ENCODE data around the gene KCNC1.

KCNC1 gene

DNA sequence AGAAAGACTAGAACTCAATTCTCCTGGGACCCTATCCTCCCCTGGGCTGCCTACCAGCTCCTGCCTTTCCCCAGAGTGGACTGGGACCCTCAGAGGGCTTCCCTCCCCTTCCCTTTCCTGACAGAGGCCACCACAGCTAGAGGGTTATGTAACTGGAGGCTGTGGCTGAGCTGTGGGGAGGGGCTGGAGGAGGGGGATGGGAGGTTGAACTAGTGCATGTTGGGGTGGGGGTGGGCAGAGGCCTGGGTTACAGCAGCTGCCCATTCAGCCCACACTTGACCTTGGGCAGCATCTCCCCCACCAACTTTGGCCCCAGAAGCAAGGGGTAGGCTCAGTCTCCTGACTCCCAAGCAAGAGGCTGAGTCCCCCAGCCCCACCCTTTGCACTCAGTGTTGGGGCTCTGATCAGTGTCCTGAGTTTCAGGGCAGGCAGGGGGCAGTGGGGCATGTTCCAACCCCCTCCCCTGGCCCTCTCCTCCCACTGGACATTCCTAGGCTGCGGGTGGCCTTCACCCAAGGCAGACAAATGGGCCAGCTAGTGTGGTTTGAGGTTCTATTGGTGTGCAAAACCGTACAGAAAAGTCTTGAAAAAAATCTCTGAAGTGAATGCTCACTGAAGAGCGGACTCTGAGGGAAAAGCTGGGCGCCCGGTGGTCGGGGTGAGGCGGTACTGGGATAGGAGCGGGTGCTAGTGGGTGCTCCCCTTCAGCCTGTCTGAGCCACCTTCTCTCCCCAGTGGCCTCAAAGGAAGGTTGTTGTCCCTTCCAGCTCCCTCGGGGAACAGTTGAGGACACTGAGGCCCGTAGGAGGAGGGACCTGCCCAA, 3.8 kb downstream of the KCNC1 start:
- DNase-seq, result no peak

DNA sequence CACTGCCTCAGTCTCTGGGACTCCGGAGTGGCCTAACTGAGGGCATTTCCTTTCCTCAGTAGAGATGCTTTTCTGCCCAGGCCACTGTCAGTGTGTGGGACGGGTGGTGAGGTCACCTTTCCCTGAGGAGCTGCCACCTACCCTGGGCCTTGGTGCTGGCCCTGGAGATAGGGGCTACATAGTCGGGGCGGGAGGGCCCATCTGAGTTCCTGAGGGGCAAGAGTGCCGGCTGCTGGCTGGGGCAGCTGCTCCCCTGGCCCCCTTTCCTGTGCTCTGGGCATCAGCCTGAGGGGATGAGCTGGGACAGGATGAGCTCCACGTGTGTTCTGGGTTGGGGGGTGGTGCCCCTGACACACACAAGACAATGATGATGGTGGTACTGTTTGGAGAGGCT, 5.4 kb downstream of the KCNC1 start:
- DNase-seq, result no peak

DNA sequence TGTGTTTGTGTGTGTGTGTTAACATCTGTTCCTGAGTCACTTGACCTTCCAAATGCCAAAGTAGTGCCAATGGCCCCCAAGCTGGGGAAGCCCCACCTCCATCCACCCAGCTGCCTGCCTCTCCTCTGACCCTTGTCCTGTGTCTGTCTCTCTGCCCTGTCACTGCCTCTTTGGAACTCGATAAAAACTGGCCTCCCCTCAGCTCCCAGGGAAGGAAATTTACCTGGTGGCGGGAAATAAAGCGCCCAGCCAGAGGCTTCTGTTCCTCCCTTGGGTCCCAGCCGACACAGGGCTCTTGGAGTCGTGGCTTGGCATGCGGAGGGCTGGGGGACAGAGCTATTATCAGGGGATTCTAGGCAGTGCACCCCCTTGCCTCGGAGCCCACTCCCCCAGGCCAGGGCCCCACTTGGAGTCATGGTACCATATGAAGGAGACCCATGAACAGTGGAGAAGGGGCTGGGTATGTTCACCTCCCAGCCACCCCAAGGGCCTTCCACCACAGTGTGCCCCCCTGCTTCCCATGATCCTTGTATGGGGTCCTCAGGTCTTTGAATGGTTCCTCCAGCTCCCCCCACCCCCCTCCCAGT, 6.2 kb downstream of the KCNC1 start:
- no peak for DNase-seq

DNA sequence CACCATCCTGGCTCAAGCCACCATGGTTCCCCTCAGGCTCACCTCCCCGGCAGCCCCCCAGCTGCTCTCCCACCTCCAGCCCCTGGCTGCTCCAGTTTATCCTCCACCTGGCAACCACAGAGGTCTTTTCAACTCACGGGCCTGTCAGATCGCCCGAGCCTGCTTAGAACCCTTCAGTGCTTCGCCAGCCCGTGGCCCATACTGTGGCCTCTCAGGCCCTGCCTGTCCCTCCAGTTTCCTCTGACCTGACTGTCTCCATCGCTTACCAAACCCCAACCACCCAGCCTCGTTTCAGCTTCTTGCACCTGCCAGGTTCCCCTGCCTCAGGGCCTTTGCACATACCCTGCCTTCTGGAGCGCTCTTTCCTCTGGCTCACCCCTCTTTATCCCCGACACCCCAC, 6.9 kb downstream of the KCNC1 start:
- DNase-seq, result no peak

DNA sequence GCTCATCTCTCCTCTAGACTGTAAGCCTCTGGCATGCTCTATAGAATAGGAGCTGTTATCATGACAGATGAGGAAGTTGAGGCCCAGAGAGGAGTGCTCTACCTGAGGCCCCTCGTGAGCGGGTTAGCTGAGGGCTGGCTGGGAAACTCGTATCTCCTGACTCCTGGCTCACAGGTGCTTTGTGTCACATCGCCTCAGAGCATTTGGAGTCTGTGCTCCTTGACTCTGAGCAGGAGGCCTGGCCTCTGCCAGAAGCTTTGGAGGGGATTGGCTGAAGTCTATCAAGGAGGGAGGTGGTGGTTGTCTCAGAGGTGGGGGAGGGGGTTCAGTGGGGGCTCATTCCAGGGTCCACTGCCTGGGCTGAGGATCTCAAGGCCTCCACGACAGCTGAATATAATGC, 7.4 kb downstream of the KCNC1 start:
- no peak for DNase-seq

DNA sequence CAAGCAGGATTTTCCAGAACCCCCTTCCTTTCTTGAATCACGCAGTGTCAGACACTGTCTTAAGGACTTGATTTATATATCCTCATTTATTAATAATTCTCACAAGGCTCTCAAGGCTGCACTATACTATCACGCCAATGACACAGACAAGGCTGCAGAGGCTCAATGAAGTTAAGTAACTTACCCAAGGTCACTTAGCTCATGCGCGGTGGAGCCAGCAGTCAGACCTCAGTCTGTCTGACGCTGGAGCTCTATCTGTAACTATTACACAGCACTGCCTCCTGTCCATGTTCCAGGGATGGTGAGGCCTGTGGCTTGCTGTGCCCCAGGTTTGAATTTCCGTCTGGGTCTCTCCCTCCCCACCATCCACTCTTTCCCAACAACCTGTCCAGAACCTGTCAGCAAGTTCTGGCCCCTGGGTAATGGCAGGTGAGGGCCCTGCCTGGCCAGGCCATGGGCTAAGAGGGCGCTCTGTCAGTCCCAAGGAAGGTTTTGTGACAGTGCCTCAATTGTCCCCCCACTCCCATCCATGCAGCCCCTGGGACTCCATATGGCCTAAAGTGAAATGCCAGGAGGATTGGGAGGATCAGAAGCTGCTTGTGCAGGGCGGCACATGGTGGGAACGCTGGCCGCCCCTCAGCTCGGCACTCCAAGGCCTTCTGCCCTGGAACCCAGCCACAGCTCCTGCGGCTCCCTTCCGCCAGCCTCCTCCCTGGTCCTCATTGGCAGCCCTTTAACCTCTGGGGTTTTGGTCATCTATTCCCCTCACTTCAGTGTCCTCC, 8.6 kb downstream of the KCNC1 start:
- no peak for DNase-seq

DNA sequence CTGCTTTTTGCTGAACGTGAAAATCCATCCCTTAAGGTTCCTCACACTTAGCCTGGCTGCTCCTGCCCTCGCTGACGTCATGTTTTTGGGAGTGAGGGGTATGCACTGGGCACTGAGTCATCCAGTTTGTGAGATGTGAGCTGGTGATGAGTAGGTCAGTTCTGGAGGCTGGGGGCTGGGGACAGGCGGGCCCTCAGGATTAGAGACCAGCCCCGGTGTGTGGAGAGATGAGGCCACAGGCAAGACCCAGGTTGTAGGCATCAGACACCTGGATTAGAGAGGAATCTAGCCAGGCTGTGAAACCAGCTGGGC, 9.2 kb downstream of the KCNC1 start:
- DNase-seq, result no peak

DNA sequence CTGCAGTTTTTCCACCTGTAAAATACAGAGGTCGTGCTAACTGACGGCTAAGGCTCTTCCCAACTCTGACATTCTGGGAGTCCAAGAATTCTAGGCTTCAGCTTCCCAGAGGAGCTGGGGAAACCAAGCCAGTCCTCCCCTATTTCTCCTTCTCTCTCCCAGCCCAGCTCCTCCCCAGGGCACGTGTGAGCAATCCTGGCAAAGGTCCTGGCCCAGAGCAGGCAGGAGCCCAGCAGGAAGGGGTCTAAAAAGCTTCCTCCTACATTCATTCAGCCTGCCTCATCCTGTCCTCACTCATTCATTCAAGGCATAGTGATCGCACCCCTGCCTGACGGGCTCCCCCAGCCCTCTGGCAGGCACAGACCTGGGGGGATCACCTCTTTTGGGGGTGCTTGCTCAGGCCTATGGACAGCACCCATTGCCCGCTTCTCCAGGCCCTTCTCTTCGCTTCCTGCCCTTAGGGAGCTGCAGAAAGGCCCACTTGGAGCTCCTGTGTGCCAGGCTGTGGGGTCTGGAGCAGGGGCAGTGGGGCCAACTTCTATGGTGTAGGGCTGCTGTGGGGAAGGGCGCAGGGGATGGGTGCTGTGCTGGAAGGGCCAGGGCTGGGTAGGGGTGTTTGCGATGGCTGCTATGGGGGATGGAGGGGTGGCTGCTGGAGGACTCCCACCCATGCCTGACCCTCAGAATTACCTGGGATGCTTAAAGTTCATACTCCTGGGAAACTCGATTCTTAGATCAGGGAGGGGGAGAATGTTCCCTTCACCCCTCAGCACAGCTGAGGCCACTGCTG, 9.8 kb downstream of the KCNC1 start:
- no peak for DNase-seq

DNA sequence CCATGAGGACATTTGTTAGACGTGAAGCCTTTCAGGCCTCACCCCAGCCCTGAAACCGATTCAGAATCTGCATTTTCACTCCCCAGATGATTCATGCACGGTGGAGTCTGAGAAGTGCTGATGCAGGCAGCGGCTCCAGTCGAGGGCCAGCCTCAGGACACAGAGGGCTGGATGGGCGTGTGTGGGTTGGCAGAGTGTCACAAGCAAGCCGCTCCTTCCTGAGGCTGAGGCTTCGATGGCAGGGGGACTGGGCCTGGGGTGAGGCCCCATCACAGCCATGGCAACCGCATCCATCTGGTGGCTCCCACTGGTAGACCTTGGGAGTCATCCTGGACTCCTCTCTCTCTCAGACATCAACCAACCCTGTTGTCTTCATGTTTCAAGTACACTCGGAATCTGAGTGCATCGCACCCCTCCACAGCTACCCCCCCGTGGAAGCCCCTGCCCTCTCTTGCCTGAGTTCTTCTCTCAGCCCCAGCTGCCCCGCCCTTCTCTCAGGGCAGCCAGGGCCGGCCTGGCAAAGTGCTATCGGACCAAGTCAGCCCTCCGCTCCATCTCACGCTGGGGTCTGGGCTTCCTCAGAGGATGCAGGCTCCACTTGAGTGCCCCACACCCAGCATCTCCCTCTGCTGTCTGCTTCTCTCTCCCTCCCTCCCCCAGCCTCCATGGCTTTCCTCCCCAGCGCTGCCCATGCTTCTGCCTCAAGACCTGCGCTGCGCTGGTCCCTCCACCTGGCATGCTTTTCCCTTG, 10.6 kb downstream of the KCNC1 start:
- DNase-seq, result no peak

DNA sequence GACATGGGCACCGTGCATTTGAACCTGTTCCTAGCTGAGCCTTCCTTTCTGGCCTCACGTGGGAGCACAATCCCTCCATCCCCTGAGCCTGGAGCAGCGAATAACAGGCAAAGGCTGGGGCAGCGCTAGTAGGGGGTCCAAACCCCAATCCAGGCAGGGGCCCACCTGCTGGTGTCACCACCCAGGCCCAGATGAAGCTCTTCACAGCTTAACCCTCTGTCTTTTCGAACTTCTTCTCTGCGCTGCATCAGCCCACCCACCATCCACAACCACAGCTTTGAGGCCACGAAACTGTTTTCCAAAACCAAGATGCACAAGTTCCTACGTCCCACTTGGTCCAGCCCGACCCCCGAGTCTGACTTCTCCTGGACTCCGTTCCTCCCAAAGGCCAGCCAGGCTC, 11.5 kb downstream of the KCNC1 start:
- DNase-seq, result no peak

DNA sequence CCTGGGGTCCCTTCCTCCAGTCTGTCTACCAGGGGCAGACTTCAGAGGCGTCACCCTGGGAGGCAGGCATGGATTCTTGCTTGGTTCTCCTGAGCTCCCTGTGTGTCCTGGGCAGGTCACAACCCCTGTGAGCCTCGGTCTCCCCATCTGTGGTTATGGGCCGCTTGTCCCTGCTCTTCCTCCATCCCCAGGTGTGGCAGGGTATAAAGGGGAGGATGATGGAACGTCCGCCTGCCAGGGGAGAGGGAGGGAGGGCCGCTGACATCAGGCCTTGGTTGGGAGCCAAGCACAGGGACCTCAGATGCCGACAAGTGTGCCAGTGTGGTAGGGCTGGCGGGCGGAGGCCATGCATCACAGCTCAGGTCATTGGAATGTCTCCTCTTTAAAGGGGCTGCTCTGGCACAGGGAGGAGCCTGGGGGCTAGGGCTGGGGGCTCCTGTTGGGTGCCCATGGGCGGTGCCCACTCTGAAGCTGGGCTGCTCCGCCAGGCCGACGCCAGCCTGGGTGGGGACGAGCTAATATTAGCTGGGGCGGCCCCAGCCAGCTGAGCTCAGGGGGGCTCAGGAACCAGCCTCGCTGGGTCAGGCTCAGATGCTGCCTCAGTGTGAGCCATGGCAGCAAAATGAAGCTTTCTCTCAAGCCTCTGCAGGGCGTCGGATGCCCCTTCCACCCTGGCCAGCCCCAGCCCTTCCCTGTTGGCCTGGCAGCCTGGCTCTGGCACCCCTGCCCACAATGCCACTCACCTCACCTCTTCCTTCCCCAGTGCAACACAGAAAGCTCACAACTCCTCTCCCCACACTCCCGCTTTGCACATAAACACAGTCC, 12.8 kb downstream of the KCNC1 start:
- no peak for DNase-seq

DNA sequence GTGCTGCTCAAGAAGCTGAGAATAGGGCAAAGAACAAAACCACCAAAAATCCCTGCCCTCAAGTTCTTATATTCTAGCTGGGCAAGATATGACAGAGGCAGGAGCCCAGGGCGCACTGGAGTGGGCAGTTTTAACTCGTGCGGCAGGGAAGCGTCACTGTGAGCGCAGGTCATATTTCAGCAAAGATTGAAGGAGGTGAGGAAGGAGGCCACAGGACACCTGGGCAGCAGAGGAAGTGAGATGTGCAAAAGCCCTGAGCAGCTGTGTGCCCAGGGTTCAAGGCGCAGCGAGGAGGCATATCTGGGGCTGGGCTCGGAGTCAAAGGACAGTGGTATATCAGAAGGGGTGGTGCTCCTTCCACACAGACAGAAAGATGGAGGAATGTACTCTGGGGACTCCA, 13.5 kb downstream of the KCNC1 start:
- no peak for DNase-seq

DNA sequence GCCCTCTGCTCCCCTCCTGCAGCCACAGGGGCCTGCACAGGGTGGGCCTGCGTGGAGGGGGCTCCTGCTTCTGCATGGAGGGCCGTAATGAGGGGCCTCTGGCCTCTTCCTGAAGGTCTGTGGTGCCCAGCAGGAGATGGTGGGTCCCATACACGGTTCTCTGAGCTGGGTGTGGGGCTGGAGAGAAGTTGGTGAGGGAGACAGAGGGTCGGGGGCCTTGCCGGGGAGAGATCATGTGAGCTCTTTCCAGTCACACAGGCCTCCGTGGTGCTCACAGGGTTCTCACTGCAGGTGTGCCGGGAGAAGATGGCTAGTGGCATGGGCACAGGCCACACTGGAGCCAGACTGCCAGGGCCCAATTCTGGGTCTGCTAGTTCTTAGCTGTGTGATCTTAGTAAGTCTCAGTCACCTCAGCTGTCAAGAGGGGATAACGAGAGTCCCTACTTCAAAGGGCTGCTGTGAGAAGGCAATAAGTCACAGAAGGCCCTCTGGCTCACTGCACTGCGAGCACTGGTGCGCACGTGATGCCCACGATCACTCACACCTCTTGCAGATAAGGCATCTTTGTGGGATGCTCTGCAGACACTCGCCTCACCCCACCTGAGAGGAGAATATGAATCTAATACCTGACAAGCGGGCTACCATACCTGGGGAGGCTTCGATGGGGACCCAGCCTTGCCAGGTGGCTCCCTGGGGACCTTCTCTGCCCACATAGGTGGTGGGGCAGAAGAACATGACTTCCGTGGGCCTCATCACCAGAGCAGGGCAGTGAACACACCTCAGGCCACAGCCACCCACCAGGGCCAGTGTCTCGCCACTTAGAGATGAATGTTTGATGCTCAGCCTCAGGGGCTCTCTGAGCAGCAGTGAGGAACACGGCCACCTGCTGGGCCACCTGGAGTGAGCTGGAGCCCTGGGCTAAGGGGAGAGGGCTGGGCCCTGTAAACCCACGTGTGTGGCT, 14.5 kb downstream of the KCNC1 start:
- DNase-seq, result no peak

DNA sequence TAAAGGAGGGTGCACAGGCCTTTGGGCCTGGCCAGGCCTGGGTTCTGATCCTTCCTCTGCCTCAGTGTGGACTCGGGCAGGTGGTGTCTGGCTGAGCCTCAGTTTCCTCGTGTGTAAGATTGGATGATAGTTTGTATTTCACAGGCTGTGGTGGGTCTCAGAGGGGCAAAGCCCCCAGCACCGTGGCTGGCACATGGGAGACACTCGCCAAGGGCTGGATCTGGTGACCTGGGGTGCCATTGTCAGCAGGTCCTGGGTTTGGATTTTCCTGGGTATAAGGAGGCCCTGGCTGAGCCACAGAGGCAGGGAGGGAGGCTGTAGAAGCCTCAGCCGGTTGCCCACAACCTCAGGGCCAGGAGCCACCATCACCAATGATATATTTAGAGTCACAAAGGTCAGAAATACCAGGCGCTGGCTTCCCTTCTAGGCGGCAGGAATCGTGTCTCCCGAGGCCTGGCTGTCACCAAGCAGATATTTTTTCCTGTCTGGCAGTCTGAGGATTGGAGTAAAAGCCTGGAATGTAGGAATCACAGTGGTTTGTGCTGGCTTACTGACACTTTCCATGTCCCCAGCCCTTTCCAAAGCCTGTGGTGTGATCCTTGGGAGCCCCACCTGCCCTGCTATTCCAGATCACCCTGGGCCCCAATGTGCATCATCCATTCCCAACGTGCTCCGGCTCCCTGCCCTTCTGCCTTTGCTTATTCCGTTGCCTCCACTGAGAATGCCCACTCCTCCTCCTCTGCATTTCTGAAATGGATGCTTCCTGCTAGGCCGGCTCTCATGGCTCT, 15.6 kb downstream of the KCNC1 start:
- no peak for DNase-seq

DNA sequence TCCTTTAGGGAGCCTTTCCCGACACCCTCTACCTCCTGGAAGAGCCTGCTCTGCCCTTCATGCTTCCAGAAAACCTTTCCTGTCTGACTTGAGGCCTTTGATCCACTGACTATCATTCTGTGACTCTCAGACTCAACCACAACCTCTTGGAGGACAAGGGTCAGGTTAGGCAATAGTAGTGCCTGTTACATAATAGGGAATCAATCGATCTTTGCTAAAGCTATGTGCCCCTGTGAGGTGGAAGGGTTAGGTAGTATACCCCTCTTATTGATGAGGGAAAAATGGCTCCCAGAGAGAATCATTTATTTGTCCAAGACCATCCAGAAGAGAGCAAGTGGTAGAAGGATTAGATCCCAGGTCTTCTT, 16.2 kb downstream of the KCNC1 start:
- DNase-seq, result no peak

DNA sequence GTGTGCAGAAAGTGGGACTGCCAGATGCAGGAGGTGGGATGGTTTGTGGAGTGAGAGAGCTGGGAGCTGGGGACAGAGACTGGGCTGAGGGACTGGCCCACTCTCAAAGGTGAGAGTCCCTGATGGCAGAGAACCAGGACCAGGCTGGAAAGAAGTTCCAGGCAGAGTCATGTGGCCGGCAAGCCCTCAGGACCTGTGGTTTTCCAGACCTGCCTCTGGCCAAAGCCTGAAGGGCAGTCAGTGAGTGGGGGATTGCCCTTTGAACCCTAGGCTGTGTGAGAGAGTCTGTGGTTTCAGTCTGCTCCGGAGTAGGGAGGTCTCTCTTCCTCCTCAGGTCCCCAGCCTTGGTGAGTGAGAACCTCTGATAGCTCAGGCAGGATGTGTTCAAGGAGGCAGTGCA, 17.0 kb downstream of the KCNC1 start:
- DNase-seq, result no peak

DNA sequence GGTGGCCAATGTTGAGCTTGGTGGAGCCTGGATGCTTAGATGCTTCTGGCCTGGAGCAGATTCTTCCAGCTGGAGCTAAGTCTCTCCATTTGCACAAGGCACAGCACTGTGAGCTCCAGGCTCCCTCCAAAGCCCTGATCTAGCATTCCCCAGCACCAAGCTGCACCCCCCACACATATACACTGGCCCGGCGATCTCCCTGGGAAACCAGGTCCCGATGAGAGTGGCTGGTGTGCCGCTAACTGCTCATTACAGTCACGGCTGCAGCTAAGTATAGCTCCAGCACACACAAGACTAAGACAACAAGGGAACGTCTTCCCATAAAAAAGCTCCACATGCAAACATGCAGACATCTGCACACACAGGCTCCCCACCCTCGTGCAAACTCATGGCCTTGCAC, 17.6 kb downstream of the KCNC1 start:
- no peak for DNase-seq

DNA sequence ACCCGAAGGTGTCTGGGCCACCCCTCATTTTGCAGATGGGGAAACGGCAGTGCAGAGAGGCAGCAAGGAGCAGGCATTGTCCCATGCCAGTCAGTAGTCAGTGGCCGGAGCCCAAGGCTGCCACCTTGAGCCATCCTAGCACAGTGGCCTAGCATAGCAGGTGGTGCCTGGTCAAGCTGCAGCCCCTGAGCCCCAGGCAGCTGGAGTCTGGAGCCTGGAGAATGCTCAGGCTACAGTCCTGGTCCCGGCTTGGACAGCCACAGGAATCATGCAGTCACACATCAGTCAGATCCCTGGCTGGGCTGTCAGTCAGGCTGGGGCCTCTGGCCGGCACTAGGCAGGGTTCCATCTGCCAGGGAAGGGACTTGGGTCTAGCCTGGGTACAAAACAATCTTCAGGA, 18.6 kb downstream of the KCNC1 start:
- DNase-seq, result no peak

DNA sequence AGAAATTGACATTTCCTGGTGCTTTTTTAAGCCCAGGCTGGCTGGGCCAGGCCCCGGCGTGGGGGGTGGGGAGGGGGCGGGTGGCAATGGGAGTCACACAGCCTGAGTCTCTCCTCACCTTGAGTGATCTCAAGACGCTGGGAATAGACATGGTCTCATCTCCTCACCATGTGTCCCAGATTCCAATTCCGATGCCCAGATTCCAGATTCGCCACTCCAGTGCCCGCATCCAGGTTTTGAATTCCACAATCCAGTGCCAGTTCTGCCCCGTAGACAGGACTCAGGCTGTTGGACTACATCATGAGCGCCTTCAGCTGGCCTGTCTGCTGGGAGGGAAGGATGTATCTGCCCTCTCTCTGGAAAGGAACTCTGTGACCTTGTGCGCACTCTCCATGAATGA, 19.1 kb downstream of the KCNC1 start:
- DNase-seq, result no peak

DNA sequence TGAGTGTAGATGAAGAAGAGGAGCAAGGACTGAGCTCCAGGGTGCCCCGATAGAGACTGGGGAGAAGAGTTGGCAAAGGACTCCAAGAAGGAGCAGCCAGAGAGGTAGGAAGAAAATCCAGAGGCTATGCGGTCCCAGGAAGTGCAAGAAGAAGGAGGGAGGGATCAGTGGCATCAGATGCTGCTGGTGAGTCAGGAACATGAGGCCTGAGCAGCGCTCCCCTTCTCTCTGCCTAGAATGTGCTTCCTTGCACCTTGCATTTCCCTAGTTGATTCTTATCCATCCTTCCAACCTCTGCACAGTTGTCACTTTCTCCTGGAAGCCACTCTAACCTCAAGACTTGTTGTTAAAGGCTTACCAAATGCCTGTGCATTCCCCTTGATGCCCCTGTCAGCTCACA, 21.3 kb downstream of the KCNC1 start:
- no peak for DNase-seq

Data from NCI-H2081 treated with DMSO at 0.1 percent for 48 hours (cell line).